ENCODE data around the gene PTPRU. TPM values are rescaled to one million over a fixed set of nuclear protein-coding genes. Genes with fewer than 3 reads are reported as not detected.
A peak's percentile ranks its signal among the peaks of the same experiment; 100 is the strongest.

Gene PTPRU
- total RNA-seq, 4 donors from 2014 or later: 15.0 to 46.7 (median 29.0) TPM

DNA sequence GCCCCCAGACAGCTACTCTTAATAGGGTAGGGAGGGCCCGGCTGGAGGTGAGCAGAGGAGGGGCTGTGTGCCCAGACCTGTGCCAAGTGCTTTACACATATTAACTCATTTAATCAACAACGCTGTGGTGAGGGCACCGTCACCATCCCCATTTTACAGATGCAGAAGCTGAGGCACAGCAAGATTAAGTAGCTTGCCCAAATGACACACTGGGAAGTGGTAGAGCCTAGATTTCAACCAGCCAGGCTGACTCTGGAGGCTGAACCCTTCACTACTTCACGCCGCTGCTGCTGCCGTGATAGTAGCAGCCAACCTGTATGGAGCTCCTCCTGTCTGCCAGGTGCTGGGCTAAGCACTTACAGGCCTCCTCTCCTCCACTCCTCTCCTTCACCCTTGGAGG is 127.2 kb downstream of the PTPRU start:
- no peak overlapping the region for H3K4me3 ChIP-seq
- DNase-seq (ENCODE audit: low spot score in 2 of 2): peak in 1 of 2 donors; percentile 47
- 84% methylated on average over 6 of the region's 6 CpGs for WGBS
- no peaks in the 10 kb centered on the region for H3K9me3 ChIP-seq
- TF ChIP-seq EP300 (IDR thresholded peaks at IDR 0.05) (no peak), POLR2A (IDR thresholded peaks at IDR 0.05) (no peak), POLR2AphosphoS5 (IDR thresholded peaks at IDR 0.05) (no peak)
- TF ChIP-seq, protein P1, sequence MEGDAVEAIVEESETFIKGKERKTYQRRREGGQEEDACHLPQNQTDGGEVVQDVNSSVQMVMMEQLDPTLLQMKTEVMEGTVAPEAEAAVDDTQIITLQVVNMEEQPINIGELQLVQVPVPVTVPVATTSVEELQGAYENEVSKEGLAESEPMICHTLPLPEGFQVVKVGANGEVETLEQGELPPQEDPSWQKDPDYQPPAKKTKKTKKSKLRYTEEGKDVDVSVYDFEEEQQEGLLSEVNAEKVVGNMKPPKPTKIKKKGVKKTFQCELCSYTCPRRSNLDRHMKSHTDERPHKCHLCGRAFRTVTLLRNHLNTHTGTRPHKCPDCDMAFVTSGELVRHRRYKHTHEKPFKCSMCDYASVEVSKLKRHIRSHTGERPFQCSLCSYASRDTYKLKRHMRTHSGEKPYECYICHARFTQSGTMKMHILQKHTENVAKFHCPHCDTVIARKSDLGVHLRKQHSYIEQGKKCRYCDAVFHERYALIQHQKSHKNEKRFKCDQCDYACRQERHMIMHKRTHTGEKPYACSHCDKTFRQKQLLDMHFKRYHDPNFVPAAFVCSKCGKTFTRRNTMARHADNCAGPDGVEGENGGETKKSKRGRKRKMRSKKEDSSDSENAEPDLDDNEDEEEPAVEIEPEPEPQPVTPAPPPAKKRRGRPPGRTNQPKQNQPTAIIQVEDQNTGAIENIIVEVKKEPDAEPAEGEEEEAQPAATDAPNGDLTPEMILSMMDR (IDR thresholded peaks at IDR 0.05): no peak
- no peaks in the 10 kb centered on the region for H3K36me3 ChIP-seq
- H3K27ac ChIP-seq: no peak overlapping the region
- H3K4me1 ChIP-seq: no peaks in the 10 kb centered on the region
- peaks cover 21% of the 10 kb centered on the region for H3K27me3 ChIP-seq

GRCh38 chr1:29364101-29364678 is 127.9 kb downstream of the PTPRU start:
- Histone ChIP-seq H3K4me1 (no peaks in the 10 kb centered on the region), H3K27ac (no peak overlapping the region), H3K27me3 (peaks cover 25% of the 10 kb centered on the region), H3K4me3 (no peak overlapping the region), H3K36me3 (no peaks in the 10 kb centered on the region), H3K9me3 (no peaks in the 10 kb centered on the region)
- TF ChIP-seq POLR2AphosphoS5 (IDR thresholded peaks at IDR 0.05): no peak
- TF ChIP-seq EP300 (IDR thresholded peaks at IDR 0.05): no peak
- TF ChIP-seq, protein P1 (IDR thresholded peaks at IDR 0.05): no peak
- no peak for TF ChIP-seq POLR2A (IDR thresholded peaks at IDR 0.05)
- 90% methylated on average over 6 of the region's 6 CpGs for WGBS
- DNase-seq (ENCODE audit: low spot score in 2 of 2): peak in 1 of 2 donors; percentile 34

- DNase-seq (ENCODE audit: low spot score in 2 of 2): peak in 1 of 2 donors; percentile 69
- no peak overlapping the region for H3K27ac ChIP-seq
These were observed 129.8 kb downstream of the PTPRU start for GRCh38 chr1:29365906-29366670.

DNA sequence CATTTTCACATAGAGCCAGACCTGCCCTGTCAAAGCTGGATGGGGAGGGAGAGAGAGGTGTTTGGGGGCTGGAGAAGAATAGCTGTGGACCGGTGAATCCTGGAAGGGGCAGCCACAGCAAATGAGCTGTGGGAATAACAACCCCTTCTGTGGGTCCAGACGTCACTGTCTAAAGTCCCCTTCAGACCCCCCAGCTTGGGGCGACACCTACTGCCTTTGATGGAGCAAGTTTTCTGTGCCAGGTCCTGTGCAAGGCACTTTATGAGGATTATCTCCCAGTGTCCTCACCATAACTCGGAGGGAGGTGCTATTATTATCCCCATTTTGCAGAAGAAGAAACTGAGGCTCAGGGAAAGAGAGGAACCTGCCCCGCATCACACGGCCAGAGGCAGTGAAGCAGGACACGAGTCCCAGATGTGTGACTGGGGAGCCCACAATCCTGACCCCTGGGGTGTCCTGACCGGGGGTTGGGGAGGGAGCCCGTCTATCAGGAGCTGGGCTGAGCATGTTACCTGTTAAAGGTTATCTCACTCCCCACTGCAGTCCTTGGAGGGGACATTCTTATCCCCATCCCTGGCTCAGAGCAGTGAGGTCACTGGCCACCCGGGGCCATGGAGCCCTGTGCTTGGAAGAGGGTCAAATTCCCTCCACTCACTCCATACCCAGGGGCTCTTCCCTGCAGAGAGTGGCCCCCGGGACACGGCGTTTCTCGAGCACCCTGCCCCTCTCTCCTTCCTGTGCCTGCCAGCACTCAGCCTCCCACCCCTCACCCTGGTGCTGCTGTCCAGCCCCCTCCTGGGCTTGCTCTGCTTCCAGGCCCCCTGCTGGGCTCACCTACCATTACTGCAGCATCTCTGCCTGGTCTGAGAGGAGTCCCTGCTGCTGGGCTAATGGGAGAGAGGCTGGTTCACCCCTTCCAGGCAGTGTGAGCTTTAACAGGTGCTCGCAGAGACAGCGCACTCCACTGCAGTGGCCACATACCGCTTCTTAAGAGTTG is 132.9 kb downstream of the PTPRU start:
- WGBS: 75% methylated on average over 15 of the region's 17 CpGs
- H3K27me3 ChIP-seq: peaks cover 32% of the 10 kb centered on the region

More at GRCh38 chr1:29365906-29366670, 129.8 kb downstream of the PTPRU start:
- peaks cover 31% of the 10 kb centered on the region for H3K27me3 ChIP-seq
- no peaks in the 10 kb centered on the region for H3K4me1 ChIP-seq
- TF ChIP-seq POLR2AphosphoS5 (IDR thresholded peaks at IDR 0.05): no peak
- TF ChIP-seq EP300 (IDR thresholded peaks at IDR 0.05): no peak
- TF ChIP-seq, protein P1 (IDR thresholded peaks at IDR 0.05): no peak
- TF ChIP-seq POLR2A (IDR thresholded peaks at IDR 0.05): no peak
- WGBS: 80% methylated on average over 11 of the region's 11 CpGs
- no peaks in the 10 kb centered on the region for H3K9me3 ChIP-seq
- no peak overlapping the region for H3K4me3 ChIP-seq
- H3K36me3 ChIP-seq: no peaks in the 10 kb centered on the region

More for the DNA sequence above, 132.9 kb downstream of the PTPRU start:
- no peaks in the 10 kb centered on the region for H3K4me1 ChIP-seq
- H3K4me3 ChIP-seq: no peak overlapping the region
- H3K9me3 ChIP-seq: no peaks in the 10 kb centered on the region
- H3K27ac ChIP-seq: no peak overlapping the region
- peak in 1 of 2 donors; percentile 57 for DNase-seq (ENCODE audit: low spot score in 2 of 2)
- no peak for TF ChIP-seq EP300 (IDR thresholded peaks at IDR 0.05)
- no peak for TF ChIP-seq POLR2A (IDR thresholded peaks at IDR 0.05)
- no peak for TF ChIP-seq POLR2AphosphoS5 (IDR thresholded peaks at IDR 0.05)
- TF ChIP-seq, protein P1 (IDR thresholded peaks at IDR 0.05): no peak
- H3K36me3 ChIP-seq: no peaks in the 10 kb centered on the region

Data from suprapubic skin (tissue), 4 donors.